Inflammatory macrophage treated with lipopolysaccharide for 1 hour (primary cell): ENCODE data around the gene RNF111.
"Not testable (repeated sequence)": the region's sequence is repeated elsewhere in the genome, so short reads cannot be mapped to it uniquely, and the experiment has no call there.

ENCODE experiments used
- DNase-seq, 2 donors: peaks; one replicate each; pipeline ENCODE4 v3.0.0-alpha.2; 2020 to 2022

RNF111 gene

DNA sequence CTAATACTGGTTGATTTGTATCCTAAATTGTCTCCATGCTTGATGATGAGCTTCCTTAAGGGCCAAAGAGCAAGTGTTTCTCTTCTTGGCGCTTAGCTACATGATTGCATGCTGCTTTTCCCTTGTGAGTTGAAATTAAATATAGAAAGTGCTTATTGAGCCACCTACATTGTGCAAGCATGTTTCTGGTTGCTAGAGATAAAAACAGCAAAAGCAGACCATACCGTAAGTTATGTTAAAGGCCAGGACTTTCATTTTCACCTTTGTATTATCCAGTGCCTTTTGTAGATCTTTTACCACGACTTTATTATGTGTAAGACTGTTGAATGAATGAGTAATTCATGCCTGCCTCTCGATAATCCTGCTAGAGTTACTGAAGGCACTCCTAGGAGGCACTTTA is 75.6 kb downstream of the RNF111 start:
- peak in 1 of 2 donors; percentile 52 for DNase-seq

DNA sequence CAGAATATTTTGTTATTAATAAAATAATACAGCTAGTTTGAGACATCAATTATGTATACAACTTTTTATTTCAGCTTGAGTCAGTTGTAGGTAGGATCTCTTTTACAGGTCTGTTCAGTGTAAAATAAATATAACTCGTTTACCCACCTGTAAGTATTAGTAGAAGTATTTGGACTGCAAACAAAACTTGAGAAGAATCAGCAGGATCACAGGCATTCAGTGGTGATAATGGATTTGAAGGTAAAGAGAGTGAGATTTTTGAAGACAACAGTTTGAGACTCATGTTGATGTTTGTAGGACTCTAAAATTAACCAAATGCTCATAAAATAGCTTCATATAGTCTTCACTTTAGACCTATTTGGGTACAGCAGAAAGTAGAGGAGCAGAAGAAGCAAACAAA is 82.0 kb downstream of the RNF111 start:
- DNase-seq = no peak

DNA sequence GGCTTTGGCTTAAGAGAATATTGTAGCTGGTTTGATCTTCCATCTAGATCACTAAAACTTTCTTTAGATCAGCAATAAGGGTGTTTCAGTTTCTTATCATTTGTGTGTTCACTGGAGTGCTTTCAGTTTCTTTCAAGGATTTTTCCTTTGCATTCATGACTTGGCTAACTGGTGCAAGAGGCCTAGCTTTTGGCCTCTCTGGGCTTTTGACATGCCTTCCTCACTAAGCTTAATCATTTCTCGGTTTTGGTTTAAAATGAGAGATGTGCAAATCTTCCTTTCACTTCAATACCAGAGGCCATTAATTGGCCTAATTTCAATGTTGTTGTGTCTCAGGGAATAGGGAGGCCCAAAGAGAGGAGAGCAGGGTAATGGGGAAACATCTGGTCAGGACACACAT is 87.1 kb downstream of the RNF111 start:
- no peak for DNase-seq

DNA sequence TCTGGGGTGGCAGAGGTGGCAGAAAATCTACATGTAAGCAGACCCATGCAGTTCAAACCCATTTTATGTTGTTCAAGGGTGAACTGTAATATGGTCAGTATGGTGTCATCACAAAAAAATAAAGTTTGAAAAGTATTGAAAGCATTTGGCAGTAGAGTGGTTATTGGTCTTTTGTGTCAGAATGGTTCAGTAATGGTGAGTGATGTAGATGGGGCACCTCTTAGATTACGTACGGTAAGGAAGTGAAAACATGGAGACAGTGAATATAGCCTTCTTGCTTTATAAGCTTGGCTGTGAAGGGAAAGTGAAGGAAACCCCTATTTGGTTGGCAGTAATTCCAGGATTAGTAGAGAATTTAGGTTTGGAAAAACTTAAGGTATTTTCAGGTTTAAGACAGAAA is 100.3 kb downstream of the RNF111 start:
- no peak for DNase-seq

DNA sequence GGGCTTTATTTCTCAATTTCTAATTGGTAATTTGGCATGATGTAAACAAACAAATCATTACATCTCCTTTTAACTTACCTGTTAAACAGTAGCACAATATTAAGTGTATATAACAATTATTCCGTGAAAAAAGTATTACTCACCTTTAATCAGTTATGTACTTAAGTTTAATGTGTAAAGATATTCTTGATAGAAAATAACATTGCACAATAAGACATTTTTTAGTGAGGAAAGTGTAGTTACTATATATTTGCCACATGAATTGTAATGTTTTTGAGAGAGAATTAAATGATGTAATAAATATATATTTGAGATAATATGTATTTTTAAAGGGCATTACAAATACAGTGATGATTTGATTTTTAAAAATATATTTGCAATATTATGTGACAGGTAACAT is 106.6 kb downstream of the RNF111 start:
- DNase-seq = no peak

DNA sequence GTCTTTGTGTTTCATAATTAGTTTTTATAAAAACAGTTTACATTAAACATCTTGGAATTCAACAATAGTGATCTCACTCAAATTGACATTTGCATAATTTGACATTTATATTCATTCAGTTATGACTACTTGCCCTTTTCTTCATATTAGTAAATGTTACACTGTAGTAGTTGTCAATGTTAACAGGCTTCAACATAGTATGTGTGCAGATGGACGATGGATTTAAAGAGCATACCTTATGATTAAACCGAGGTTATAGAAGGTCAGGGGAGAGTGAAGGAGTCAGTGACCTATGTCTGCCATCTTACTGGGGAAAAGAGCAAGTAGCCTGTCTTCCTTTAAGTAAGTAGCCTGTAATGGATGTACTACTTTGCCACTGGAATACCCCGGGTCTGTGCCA is 109.0 kb downstream of the RNF111 start:
- DNase-seq = no peak

DNA sequence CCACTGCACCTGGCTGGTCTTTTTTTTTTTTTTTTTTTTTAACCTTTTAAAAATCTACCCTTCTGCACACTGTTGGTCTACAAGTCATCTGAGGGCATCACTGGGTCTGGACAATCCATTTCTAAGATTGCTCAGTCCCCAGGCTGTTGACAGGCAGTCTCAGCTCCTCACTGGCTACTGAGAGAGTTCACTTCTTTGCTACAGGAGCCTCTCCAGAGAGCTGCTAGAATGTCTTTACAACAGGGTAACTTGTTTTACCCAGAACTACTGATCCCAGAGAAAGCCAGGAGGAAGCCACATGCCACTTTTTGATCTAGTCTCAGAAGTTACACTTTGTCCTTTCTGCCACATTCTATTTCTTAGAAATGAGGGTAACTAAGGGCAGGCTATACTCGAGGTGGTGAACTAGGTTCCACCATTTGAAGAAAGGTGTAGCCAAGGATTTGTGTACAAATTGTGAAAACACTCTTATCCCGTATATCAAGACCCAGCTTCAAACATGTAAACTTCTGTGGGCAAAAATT is 111.8 kb downstream of the RNF111 start:
- no peak for DNase-seq

DNA sequence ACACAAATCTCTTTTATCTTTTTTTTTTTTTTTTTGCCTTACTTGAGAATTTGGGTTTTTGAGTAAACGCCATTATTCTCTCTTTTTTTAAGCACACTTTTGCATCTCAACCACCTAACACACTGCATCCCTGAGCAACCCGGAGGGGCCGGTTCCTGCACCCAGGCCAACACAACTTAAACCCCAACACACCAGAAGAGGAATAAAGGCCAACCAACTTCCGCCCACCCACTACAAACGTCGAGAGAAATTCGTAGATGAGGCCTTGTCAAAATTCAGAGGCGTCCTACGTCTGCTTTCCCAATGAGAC is 117.1 kb downstream of the RNF111 start:
- DNase-seq = no peak

DNA sequence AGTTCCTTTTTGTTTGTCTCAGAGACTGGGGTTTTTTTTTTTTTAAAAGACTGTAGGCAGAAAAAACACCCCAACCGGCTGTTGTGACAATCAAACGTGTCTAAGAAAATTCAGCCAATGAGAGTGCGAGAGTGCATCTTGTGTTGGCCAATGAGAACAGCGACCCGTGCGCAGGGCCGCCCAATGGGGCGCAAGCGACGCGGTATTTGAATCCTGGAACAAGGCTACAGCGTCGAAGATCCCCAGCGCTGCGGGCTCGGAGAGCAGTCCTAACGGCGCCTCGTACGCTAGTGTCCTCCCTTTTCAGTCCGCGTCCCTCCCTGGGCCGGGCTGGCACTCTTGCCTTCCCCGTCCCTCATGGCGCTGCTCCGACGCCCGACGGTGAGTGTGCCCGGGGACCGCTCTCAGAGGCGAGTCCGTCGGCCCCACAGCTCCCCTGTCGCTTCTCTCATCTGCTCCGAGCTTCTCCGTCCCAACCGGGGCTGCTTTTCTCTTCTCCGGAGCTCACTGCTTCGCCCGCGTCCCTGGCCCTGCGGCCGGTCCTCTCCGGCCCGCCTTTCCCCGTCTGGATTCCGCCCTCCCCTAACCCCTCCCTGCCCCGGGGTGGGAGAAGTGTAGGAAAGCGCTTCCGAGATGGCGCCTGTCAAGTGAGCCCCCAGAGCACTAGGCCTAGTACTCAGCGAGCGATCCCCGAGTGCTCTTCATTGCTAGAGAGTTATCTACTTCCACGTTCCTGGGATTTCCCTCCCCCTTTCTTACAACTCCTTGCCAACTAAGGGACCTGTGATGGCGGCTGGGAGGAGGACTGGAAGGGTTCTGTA is 117.7 kb downstream of the RNF111 start, which contains the start of gene CCNB2:
Gene CCNB2 (plus strand): TSS at position 235 of the 821 bp plus-strand sequence. CDS start 123 bp downstream, at position 358.
- DNase-seq = peak; percentile 94 to 98

DNA sequence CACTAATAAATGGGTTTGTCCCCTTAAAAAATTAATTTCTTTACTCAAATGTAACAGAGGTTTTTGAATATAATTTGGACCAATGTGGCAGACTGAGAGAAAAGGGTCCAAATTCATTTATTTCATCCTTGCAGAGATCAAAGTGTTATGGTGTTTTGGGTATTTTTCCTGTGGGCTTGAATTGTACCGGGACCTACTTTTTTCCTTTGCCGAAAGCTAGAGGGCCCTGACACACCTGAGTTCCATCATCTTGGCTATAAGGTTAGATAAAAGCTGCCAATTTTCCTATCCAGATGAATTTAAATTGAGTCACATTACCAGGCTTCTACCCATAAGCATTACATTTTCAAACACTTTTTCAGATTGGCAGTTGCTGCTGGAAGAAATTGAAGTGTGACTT is 118.4 kb downstream of the RNF111 start:
- no peak for DNase-seq

DNA sequence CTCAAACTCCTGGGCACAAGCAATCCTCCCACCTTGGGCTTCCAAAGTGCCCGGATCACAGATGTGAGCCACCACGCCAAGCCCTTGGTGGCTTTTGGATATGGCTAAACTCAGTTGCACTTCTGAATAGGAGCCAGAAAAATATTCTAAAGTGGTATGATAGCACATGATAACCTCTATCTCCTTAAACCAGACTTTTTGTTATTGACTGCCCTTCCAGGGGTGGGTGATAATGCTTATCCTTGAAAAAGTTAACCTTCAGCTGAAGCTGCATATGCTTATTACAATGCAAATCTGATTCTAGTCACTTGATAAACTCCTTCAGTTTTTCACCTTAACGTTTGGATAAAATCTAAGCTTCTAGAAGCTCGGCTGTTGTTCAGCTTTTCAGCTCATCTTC is 123.8 kb downstream of the RNF111 start:
- no peak for DNase-seq

DNA sequence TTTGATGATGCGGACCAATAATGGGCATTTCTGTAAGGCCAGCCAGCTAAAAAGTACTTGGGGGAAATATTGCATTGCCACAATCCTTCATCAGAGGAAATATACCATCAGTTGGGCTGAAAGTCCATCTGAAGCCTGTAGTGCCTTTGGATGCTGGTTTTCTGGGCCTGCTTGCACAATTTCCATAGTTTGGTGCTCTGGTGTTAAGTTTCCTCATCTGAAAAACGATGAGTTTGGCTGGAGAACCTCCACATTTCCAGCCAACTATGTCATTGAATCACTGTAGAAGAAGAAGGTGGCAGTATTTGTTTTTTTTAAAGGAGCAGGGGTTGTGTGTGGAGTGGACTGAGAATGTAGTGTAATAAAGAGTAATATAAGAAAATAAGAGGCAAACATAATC is 127.6 kb downstream of the RNF111 start:
- DNase-seq = no peak

DNA sequence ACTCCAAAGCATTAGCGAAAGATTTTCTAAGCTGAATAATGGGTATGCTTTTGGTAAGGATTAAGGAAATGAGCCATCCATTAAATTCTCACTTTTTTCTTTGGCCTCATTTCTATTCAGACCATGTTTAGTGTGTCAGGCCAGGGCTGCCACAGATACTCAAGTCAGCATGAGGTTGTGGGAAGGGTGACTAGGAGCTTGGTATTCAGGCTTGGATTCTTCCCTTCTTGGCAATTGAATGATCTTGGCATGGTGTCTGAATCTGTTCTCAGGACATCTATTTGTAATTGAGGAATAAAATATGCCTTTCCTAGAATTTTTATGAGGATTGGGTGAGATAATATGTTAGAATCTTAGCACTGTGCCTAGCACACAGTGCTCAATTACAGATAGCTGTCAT is 128.7 kb downstream of the RNF111 start:
- DNase-seq = no peak

DNA sequence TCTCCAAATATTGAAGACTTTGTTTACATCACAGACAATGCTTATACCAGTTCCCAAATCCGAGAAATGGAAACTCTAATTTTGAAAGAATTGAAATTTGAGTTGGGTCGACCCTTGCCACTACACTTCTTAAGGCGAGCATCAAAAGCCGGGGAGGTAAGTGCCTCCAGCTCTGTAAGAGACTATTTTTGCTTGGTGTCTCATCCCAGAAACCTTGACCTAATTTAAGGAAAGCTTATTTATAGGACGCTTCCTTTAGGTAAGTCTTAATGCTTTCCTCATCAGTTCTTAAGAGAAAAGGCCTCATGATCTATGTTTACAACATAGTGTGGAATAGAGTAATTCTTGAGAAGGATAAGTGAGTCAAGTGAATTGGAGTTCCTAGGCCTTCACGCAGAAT is 129.3 kb downstream of the RNF111 start:
- DNase-seq = no peak

DNA sequence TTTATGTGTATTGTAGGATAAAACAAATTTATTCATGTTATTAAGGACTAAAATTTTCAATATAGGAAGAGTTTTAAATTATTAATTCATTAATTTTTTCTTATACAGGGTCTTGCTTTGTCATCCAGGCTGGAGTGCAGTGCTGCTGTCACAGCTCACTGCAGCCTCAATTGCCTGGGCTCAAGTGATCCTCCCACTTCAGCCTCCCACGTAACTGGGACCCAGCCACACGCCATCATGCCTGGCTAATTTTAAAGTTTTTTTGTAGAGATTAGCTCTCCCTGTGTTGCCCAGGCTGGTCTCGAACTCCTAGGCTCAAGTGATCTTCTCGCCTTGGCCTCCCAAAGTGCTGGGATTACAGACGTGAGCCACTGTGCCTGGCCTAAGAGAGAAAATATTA is 132.2 kb downstream of the RNF111 start:
- DNase-seq = no peak

DNA sequence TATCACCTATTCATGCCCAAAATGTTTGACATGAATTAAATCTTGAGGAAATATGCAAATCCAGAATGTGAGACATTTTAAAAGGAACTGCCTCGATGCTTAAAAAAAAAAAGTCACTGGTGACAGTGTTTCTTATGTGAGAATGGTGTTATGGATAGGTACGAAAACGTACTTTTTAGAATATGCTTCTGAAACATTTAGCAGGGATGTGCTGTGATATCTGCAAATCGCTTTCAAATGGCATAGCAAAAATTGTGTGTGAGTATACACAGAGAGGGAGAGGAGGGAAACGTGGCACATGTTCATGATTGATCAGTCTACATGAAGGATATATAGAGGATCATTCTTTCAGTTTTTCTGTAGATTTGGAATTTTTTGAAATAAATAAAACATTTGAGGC is 133.5 kb downstream of the RNF111 start:
- DNase-seq = no peak

DNA sequence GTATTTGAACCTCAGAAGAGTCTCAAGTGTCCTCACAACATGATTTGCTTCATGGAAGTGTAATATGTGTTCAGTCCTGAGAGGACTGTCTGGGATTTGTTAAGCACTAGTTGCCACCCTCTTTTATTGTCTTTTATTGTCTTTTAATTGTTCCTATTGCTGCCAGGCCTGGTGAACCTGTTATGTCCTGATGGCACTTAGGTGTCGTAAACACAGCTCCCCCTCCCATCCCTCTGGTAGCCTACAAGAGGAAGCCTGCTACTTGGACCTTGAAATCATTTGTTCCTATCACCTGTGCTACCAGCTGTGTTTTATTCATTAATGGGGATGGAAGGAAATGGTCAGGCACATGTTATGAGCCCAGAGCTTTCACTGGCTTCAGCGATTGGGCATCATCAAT is 136.8 kb downstream of the RNF111 start:
- no peak for DNase-seq

DNA sequence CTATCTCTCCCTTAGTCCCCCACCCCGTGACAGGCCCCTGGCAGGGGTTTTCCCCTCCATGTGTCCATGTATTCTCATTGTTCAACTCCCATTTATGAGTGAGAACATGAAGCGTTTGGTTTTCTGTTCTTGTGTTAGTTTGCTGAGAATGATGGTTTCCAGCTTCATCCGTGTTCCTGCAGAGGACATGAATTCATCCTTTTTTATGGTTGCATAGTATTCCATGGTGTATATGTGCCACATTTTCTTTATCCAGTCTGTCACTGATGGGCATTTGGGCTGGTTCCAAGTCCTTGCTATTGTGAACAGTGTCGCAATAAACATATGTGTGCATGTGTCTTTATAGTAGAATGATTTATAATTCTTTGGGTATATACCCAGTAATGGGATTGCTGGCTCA is 138.2 kb downstream of the RNF111 start:
- DNase-seq = not testable (repeated sequence)

DNA sequence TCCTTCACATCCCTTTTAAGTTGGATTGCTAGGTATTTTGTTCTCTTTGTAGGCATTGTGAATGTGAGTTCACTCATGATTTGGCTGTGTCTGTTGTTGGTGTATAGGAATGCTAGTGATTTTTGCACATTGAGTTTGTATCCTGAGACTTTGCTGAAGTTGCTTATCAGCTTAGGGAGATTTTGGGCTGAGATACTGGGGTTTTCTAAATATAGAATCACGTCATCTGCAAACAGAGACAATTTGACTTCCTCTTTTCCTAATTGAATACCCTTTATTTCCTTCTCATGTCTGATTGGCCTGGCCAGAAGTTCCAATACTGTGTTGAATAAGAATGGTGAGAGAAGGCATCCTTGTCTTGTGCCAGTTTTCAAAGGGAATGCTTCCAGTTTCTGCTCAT is 139.8 kb downstream of the RNF111 start:
- DNase-seq = peak; percentile 15 to 40

DNA sequence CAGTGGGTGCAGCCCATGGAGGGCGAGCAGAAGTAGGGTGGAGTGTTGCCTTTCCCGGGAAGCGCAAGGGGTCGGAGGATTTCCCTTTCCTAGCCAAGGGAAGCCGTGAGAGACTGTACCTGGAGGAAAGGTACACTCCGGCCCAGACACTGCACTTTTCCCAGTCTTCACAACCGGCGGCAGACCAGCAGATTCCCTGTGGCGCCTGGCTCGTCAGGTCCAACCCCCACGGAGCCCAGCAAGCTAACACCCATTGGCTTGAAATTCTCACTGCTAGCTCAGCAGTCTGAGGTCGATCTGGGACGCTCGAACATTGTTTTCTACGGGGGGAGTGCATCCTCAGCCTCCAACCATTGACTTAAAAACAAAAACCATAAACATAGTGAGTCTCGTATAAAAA is 144.0 kb downstream of the RNF111 start:
- no peak for DNase-seq

DNA sequence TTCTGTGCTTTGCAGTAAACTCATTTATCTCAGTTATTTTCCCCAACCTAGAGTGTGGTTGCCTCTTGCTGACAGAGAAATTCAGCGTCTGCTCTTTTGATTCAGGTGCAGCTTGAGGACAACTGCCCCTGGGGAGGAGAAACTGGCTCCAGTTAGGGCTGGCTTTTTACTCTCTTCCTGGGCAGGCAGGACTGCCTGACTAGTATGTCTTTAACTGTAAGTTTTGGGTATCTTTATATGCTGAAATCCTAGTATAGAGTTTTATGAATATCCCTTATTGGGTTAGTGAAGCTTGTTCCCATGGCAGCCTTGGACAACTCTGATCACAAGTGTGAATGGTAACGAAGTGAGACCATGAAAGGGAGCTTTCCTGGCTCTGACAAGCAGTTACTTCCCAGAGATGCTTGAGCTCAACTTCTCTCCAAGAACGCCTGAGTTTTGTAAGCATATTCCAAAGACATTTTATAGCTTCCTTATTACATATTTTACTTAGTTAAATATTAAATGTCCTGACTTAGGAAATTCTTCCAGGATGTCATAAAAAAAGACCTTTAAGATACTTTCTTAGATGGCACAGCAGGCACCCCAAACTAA is 144.6 kb downstream of the RNF111 start:
- no peak for DNase-seq

DNA sequence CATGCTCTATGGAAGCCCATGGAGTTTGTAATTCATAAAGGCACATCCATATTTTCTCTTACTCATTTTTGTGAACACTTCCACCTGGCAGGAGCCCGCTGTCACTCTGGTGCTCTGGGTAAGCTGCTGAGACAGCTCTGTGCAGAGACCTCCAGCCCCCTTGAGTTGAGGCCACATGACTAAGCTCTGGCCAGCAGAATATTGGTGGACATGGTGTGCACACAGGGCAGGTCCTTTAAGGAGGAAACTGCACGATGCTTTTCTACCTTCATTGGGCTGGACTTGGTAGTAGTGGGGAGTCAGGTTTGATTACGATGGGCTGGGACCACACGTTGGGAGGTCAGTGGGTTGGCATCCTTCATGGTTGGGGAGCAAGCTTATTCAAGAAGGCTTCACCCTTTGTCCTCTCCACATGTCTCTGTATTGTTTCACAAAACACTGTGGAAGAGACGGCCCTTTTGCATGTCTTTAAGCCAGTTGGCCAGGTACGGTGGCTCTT is 146.5 kb downstream of the RNF111 start:
- DNase-seq = no peak

DNA sequence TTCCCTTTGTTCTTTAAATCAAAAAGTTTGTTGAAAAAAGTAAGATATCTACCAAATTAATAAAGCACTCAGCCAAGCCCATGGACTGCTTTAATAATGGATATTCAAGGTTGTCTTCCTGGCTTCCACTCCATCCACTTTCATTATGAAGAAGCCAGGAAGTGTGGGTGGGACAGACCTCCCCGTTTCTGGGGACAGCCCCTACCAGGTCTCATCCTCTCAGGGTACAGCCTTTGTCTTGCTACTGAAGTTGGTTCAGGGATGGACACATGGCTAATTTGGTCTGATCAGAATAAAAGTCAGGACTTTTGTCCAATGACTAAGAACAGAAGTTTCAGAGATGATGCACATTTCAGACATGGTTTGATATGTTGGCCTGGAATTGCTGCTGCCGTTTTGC is 150.1 kb downstream of the RNF111 start:
- DNase-seq = no peak

DNA sequence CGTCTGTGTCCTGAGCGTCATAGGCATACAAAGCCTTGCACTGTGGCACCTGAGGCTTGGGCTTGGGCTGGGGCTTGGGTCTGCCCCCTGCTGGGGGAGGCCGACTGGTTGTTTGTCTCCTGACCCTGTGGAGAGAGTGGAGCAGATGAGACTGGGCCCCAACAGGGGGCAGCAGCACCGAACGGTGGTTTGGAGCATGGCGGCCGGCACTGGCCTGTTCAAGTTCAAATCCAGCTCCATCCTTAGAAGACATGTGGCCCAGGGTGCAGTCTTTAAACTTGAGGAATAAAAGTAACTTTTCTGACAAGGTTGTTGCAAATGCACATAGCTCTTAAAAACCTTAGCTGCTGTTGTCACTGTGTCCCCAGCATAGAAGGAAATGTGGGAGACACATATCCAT is 150.8 kb downstream of the RNF111 start:
- DNase-seq = peak; percentile 24 to 54
